Testis (tissue), 2 donors: Measurements from ENCODE around the gene ZNF563.

Experiments used
- CTCF ChIP-seq, 3 experiments: fragments of 450-650 bp in 2 of 3; fragments of 200-600 bp in 1 of 3; sonication (generic) in 1 of 3; IDR thresholded peaks; one replicate each; pipeline ENCODE4 v1.5.1; 2016 to 2019; ENCODE audit warnings: antibody characterized with exemption in 3 of 3, mild to moderate bottlenecking in 2 of 3, moderate library complexity in 1 of 3
- POLR2A ChIP-seq: fragments of 450-650 bp; IDR thresholded peaks from one replicate; pipeline ENCODE4 v1.6.1; 2017; ENCODE audit warnings: antibody characterized with exemption, mild to moderate bottlenecking, moderate library complexity

GRCh38 chr19:12350890-12351197 is 17.4 kb upstream of the ZNF563 start:
- TF ChIP-seq POLR2A (no peak), CTCF (IDR thresholded peaks at IDR 0.05) (no peak)
